ENCODE results near the gene HOXD11.

The HOXD11 gene

GRCh38 chr2:176093898-176094249 lies 13.2 kb upstream of the HOXD11 start:
- DNase-seq (ENCODE audit: low spot score): no peak

DNA sequence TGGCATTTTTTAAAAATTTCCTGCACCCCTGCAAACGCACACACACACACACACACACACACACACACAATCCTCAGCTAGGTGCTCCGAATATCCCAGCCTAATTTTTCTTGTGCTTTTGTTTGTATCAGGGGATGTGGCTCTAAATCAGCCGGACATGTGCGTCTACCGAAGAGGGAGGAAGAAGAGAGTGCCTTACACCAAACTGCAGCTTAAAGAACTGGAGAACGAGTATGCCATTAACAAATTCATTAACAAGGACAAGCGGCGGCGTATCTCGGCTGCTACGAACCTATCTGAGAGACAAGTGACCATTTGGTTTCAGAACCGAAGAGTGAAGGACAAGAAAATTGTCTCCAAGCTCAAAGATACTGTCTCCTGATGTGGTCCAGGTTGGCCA lies 12.7 kb upstream of the HOXD11 start:
- no peak for DNase-seq (ENCODE audit: low spot score)

DNA sequence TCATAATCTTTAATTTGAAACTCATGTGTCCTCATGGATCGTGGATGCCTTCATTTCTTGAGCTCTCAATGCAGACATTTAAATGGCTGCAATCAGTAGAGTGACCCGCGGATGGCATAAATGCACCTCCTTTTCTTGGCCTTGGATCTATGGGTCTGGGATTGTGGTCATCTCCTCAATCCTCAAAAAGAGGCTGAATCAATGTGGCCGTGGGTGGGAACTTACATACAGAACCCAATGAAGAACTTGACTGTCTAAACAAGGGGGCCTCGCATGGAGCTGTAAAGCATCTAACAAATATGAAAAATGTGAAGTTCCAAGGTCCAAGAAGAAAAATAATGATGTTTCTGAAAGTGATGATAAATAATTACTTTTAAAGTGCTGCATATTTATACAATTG lies 11.7 kb upstream of the HOXD11 start:
- DNase-seq (ENCODE audit: low spot score): no peak

GRCh38 chr2:176096243-176096985 lies 10.7 kb upstream of the HOXD11 start:
- DNase-seq (ENCODE audit: low spot score): no peak

DNA sequence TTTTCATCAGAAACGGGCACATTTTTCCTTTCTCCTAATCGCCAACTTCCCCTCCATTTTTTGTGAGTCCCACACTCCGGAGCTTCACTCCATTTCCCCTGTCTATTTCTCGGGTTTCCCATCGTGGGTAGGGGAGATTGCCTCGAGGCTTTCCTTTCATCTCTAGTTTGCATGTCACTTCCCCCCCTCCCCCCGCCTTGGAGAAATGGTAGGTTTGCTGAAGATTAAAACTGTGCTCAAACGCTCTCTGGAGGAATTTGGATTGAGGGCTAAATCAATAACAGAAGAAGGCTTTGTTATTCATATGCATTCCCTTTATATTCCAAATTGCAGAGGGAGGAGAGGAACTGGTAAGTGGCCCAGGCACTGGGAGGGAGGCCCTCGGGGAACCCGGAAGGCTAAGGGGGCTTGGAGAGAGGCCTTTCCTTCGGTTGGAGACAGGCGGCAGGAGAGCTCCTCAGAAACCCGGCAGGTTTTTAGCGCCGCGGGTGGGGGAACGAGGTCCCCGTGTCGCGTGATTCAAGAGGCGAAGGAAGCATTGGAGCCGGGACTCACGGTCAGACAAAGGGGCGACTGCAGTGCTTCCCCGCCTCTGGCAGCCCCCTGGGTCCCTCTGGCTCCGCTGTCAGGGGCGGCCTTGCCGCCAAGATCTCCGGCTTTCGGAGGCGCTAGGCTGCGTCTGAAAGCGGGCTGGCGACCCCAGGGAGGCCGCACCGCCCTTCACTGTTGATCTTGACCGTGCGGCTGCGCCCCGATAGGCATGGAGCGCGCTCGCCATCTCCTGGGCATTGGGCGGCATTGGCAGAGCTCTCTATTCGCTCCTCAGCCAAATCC lies 9.9 kb upstream of the HOXD11 start:
- peak; percentile 89 for DNase-seq (ENCODE audit: low spot score)

DNA sequence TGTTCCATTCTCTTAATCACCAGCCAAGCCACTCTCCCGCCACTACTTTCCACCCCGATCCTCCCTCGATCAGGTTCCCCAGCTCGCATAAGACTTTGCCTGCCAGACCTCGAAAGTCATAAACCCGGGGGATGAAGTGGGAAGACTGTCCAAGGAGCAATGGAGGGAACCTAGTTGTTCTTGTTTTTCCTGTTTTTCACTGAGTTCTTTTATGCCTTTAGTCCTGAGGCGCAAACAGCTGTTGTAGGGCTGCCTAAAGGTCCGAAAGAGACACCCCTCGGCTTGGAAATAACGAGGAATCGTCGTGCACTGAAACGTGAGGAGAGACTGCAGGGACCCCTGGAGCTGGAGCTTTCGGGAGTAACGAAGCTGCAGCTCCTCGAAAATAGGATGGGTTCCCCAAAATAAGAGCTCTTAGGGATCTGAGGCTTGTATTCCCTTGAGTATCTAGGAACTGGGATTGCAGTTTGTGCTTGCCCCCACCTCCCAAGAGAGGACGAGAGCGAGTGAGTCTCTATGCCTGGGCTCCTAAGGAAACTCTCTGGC lies 9.2 kb upstream of the HOXD11 start:
- no peak for DNase-seq (ENCODE audit: low spot score)

DNA sequence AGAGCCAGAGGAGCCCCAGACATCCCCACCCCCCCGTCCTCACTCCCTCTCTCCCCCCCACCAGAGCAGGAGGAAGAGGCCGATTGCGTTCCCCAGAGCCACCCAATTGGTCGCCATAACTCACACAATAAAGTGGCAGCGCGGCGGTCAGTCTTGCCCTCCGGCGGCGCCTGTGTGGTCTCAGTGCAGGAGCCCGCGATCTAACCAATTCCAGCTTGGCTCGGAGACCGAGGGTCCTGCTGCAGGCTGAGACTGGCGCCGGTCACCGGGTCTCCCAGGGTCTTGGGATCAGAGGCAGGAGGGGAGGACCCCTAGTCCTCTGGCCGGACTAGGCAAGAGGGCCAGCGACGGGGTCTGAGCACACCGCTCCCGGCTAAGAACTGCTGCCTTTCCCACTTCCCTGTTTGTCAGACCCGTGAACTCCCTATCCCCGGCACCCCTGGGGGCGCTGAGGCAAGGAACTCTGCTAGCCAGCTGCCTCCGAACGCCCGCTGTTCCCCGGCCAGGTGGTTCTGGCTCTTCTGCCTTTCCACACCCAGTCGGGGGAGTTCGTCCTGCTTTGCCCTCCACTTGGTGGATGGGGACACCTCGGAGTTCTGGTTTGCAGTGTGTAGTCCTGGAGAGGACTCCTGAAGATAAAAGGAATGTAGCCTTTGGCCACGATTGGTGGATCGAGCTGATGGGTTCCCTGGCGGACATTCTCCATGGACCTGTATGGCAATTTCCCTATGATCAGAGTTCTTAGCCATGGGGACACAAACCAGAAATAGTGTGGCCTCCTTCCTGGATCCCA lies 8.5 kb upstream of the HOXD11 start:
- DNase-seq (ENCODE audit: low spot score): no peak

DNA sequence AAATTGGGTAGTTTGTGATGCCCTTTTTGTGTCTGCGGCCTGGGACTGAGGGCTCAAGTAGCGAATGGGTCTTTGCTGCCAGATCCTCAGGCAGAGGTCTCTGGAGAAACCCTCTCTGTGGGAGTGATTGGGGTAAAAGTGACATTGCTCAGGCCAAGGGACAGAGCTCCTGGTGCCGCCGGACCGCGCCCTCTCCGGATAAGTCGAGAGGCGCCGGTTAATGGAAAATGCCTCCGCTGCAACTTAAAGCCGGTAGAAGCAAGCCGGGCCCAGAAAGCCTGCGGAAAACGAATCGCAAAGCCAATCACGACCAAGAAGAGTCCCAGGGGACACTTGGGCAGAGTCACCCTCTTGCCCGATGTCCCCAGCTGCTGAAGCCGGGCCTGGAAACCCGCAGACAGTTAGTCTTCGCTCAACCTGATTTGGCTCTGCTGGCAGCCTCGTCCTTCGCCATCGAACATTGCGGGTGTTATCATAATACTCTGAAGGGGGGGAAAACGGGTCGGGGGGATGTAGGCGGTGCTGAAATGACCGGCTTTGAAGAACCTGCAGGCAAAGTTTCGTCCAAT lies 7.8 kb upstream of the HOXD11 start:
- DNase-seq (ENCODE audit: low spot score): no peak

DNA sequence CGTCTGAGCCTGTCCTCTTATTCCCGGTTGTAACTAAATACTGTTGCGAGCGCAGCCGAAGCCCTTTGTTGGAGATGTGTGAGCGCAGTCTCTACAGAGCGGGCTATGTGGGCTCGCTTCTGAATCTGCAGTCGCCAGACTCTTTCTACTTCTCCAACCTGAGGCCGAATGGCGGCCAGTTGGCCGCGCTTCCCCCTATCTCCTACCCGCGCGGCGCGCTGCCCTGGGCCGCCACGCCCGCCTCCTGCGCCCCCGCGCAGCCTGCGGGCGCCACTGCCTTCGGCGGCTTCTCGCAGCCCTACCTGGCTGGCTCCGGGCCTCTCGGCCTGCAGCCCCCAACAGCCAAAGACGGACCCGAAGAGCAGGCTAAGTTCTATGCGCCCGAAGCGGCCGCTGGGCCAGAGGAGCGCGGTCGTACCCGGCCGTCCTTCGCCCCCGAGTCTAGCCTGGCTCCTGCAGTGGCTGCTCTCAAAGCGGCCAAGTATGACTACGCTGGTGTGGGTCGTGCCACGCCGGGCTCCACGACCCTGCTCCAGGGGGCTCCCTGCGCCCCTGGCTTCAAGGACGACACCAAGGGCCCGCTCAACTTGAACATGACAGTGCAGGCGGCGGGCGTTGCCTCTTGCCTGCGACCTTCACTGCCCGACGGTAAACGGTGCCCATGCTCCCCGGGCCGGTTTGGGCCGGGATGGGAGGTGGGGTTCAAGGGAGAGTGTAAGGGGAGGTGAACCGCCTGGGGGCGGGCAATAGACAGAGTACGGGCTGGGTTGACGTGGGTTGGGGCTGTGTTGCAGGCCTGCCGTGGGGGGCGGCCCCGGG lies 7.1 kb upstream of the HOXD11 start, which contains the start of gene HOXD12:
HOXD12 (plus strand) TSS at position 68 of the 819 bp plus-strand sequence; CDS start at position 75, 7 bp downstream.
- no peak for DNase-seq (ENCODE audit: low spot score)

DNA sequence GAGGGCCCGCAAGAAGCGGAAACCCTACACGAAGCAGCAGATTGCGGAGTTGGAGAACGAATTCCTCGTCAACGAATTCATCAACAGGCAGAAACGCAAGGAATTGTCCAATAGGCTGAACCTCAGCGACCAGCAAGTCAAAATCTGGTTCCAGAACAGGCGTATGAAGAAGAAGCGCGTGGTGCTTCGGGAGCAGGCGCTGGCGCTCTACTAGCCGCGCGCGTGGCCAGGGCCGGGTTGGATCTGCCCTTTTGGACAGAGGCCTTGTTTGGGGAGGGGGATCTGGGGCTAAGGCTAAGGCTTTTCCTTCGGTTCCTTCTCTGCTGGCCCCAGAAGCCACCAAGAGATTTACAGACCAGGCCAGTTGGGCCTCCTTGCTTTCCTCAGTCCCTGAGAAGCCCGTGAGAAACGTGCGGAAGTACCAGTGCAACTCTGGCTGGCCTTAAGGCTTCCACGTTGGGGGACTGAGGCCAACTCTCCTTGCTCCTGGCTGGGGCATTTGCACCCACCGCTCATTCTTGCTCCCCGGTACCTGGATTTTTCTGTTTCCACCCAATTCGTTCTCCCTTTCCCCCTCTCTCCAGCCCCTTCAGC lies 6.4 kb upstream of the HOXD11 start:
- no peak for DNase-seq (ENCODE audit: low spot score)

DNA sequence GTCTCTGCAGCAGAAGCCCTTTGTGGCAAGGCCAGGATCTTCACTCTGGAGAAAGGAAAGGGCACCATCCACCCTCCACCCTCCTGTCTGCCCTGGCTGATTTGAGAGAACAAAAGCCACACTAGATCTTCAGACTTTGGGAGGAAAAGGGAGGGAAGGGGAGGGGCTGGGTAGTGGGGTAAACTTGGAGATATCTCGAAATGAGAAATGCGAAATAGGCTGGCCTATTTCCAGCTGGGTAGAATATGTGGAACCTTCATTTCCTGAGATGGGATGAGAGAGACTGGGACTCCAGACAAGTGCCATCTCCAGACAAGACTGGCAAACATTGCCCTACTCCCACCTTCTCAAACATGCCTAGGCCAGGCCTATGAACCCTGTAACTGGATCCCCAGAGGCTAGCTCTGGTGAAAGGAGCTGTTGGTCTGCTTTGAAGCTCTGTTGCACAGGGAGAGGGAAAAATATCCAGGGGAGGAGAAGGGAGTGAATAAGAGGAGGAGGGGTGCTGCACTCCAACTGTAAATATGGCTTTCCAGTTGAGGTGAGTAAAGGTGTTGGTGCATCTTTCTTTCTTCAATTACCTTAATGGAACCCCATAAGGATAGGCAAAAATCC lies 5.8 kb upstream of the HOXD11 start:
- DNase-seq (ENCODE audit: low spot score): no peak

- DNase-seq (ENCODE audit: low spot score): no peak
Observed at GRCh38 chr2:176101842-176102241, 5.2 kb upstream of the HOXD11 start.

DNA sequence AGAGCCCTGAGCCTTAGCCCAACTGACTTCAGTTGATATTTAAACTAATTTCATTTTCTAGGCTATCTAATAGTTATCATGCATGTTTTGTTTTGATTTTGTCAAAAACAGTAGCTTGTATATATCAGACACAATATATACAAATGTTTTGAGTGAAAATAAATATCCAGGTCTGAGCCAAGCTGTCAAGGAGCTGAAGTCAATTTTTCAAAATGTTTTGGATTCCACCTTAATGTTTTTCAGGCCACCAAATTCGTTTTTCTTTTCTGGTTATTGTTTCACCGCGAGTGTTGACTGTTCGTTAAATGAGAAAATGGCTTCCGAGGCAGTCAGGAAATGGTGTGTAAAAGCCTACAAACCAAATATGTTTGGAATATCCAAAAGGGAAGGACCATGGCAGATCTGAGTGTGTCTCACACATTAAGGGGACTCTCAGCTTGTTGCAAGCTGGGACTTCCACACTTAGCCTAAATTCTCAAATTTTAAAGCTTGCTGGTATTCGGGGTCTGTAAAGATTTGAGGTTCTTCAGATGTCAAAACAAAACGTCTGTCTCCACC lies 4.7 kb upstream of the HOXD11 start:
- no peak for DNase-seq (ENCODE audit: low spot score)

GRCh38 chr2:176103194-176103593 lies 3.9 kb upstream of the HOXD11 start:
- DNase-seq (ENCODE audit: low spot score): no peak

- DNase-seq (ENCODE audit: low spot score): no peak
Observed at GRCh38 chr2:176103742-176104315, 3.3 kb upstream of the HOXD11 start.

- DNase-seq (ENCODE audit: low spot score): peak; percentile 68
Observed at GRCh38 chr2:176104316-176105077, 2.6 kb upstream of the HOXD11 start.

DNA sequence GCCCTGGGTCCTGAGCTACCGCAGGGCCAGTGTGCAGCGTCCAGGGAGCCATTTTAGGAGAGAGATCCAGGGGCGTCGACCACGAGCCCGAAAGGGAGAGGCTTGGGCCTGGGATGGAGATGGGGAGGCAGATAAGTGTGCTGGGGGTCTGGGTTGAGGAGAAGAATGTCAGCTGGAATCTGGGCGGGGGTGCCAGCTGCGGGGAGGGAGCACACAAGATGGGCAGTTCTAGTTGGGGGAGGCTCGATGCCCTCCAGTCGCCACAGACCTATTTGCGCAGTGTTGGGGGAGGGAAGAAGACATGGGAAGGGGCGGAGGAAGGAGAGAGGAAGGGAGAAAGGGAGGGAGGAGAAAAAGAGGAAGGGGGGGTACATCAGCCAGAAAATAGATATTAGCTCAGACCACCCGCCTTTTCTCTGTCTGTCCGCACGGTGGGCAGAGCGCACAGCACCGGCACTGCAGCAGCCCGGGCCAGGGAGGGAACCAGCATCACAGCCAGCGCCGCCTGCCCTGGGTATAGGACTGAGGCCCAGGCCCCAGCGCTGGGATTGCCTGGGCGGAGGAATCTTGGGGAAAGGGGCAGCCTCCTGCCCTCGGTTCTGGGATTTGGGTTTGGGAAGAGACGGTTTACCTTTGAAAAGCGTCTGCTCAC lies 1.9 kb upstream of the HOXD11 start:
- no peak for DNase-seq (ENCODE audit: low spot score)
